ENCODE data around the gene GPR176. TPM values are rescaled to one million over a fixed set of nuclear protein-coding genes. Genes with fewer than 3 reads are reported as not detected.

GPR176 gene
- total RNA-seq, 2 donors from 2014 or later: 0.82 to 2.2 TPM

DNA sequence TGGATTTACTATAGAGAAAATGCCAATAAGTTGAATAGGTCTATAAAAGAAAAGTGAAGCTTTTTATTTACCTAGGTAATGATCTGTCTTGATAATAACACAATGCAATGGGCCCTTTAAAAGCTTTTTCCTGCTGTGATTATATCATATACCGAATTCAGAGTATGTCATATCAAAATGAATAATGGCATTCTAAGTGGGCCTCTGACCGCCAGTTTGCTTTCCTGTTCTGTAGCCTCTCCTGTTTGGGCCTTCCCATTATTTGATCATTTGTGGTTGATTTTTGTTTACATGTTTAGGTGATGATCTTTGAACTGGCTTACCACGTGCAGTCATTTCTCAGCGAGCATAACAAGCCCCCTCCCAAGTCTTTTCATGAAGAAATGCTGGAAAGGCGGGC is 28.8 kb upstream of the GPR176 start:
- H3K4me3 ChIP-seq: no peak overlapping the region
- intact Hi-C loops (cut with DNase I): no loop called here
- H3K27ac ChIP-seq: no peak overlapping the region
- H3K27me3 ChIP-seq: no peaks in the 10 kb centered on the region
- TF ChIP-seq, protein P1, sequence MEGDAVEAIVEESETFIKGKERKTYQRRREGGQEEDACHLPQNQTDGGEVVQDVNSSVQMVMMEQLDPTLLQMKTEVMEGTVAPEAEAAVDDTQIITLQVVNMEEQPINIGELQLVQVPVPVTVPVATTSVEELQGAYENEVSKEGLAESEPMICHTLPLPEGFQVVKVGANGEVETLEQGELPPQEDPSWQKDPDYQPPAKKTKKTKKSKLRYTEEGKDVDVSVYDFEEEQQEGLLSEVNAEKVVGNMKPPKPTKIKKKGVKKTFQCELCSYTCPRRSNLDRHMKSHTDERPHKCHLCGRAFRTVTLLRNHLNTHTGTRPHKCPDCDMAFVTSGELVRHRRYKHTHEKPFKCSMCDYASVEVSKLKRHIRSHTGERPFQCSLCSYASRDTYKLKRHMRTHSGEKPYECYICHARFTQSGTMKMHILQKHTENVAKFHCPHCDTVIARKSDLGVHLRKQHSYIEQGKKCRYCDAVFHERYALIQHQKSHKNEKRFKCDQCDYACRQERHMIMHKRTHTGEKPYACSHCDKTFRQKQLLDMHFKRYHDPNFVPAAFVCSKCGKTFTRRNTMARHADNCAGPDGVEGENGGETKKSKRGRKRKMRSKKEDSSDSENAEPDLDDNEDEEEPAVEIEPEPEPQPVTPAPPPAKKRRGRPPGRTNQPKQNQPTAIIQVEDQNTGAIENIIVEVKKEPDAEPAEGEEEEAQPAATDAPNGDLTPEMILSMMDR (IDR thresholded peaks at IDR 0.05): no peak
- no peak overlapping the region for H3K9ac ChIP-seq (ENCODE audit: low read depth in 2 of 2, low read length in 2 of 2)
- H3K36me3 ChIP-seq: peaks cover 4% of the 10 kb centered on the region
- H3K9me3 ChIP-seq: no peaks in the 10 kb centered on the region
- no peaks in the 10 kb centered on the region for H3K4me1 ChIP-seq
- no peak for DNase-seq

DNA sequence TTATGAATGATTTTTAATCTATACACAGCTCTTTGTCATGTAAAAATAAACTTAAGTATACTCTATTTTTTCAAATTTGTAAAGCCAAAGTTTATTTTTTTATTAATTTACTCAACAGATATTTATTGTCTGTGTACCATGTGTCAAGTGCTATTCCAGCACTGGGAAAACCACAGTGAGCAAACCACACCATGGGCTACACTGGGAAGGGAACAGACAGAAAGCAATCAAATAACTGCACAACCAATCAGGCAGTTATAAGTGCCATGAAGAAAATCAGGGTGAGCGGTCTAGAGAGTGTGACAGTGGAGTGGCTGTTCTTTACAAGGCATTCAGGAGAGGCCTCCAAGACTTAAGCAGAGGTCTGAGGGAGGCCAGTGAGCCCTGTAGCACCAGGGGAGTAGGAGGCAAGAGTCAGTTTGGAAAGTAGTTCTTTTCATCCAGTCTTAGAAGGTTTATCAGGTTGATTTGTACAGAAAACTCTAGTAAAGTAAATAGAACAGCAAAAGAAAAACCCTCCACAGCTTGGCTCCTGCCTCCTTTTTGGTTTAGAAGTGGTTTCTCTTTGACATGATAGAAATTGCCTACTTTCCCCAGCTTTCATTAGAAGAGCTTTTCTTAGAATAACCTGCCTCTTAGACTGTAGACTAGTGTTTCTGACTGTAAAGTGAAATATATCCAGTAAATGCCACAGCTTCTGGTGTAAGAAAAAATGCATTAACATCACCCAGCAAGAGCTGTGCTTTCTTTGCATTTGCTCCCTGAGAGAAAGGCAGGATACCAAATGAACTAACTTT is 27.5 kb upstream of the GPR176 start:
- intact Hi-C loops (cut with DNase I): no loop called here
- H3K36me3 ChIP-seq: no peaks in the 10 kb centered on the region
- H3K27ac ChIP-seq: no peak overlapping the region
- H3K27me3 ChIP-seq: no peaks in the 10 kb centered on the region
- H3K4me1 ChIP-seq: no peaks in the 10 kb centered on the region
- no peak overlapping the region for H3K4me3 ChIP-seq
- DNase-seq: no peak
- TF ChIP-seq, protein P1 (IDR thresholded peaks at IDR 0.05): no peak
- H3K9ac ChIP-seq (ENCODE audit: low read depth in 2 of 2, low read length in 2 of 2): no peak overlapping the region
- H3K9me3 ChIP-seq: no peaks in the 10 kb centered on the region

DNA sequence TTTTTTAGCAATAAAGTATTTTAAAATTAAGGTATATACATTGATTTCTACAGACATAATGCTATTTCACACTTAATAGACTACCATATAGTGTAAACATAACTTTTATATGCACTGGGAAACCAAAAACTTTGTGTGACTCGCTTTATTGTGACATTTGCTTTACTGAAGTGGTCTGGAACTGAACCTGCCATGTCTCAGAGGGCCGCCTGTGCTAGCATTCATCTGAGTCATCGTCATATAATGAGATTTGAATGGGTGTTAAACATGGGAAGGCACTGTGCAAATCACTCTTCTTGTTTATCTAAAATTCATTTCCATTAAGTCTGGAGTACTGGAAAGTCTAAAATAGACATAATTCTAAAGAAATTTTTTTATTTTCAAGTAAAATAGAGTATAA is 26.8 kb upstream of the GPR176 start:
- intact Hi-C loops (cut with DNase I): no loop called here
- Histone ChIP-seq H3K9ac (ENCODE audit: low read depth in 2 of 2, low read length in 2 of 2) (no peak overlapping the region), H3K36me3 (no peaks in the 10 kb centered on the region), H3K27ac (no peak overlapping the region), H3K4me1 (no peaks in the 10 kb centered on the region), H3K4me3 (no peak overlapping the region), H3K27me3 (no peaks in the 10 kb centered on the region), H3K9me3 (no peaks in the 10 kb centered on the region)
- no peak for DNase-seq
- TF ChIP-seq, protein P1 (IDR thresholded peaks at IDR 0.05): no peak

DNA sequence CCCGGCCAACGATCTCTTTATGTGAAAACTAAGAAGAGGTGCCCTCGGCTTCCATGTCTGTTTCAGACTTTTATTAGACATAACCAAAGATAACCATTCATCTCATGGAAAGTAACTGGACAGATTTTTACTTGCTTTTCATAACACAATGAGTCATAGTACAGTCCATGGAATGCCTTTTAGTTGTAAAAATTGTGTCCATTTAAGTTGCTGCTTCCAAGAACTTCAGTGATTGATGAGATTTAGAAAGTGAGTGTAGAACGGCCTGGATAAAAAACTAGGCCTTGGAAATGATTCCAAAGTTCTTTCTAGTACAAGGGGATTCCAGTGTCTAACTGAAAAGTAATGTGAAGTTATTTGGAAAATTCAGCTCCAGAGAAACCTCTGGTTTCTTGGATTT is 24.7 kb upstream of the GPR176 start:
- intact Hi-C loops (cut with DNase I): no loop called here
- Histone ChIP-seq H3K36me3 (no peaks in the 10 kb centered on the region), H3K27ac (no peak overlapping the region), H3K9ac (ENCODE audit: low read depth in 2 of 2, low read length in 2 of 2) (no peak overlapping the region), H3K4me1 (no peaks in the 10 kb centered on the region), H3K4me3 (no peak overlapping the region), H3K27me3 (no peaks in the 10 kb centered on the region), H3K9me3 (no peaks in the 10 kb centered on the region)
- TF ChIP-seq, protein P1 (IDR thresholded peaks at IDR 0.05): no peak
- DNase-seq: no peak

DNA sequence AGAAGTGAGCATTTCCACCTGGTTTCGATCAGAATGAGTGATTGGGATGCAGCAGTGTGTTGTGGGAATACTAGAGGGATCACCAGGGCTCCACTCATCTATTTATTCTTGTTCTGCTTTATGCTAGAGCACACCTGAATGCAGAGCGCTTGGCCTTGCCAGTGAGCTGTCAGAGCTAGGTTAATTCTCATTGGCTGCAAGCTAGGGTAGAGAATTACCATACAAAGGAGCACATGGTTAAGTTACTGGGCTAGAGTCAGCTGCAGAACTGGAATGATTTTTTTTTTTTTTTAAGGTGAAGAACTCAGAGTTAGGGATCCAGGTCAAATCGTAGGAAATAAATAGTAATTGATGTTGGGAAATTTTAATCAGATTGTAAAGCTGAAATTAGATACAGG is 22.7 kb upstream of the GPR176 start:
- Histone ChIP-seq H3K4me3 (no peak overlapping the region), H3K4me1 (no peaks in the 10 kb centered on the region), H3K36me3 (no peaks in the 10 kb centered on the region), H3K9me3 (no peaks in the 10 kb centered on the region), H3K9ac (ENCODE audit: low read depth in 2 of 2, low read length in 2 of 2) (no peak overlapping the region), H3K27ac (no peak overlapping the region), H3K27me3 (no peaks in the 10 kb centered on the region)
- TF ChIP-seq, protein P1 (IDR thresholded peaks at IDR 0.05): no peak
- intact Hi-C loops (cut with DNase I): no loop called here
- DNase-seq: no peak

All from colonic mucosa (tissue), 4 donors.